Measurements from ENCODE around the gene STYXL1.

- TF ChIP-seq CTCF (conservative IDR thresholded peaks at IDR 0.05; ENCODE audit: low read length) (no peak), EZH2phosphoT487 (IDR thresholded peaks at IDR 0.05; ENCODE audit: borderline replicate concordance) (no peak)
Measured at GRCh38 chr7:76072243-76073148, 24.7 kb upstream of the STYXL1 start.

Data from Loucy (cell line).